Myocyte (in vitro differentiated cells): ENCODE results near the gene ORC3. TPM values are rescaled to one million over a fixed set of nuclear protein-coding genes. Genes with fewer than 3 reads are reported as not detected.
A peak's percentile ranks its signal among the peaks of the same experiment; 100 is the strongest.
"Not testable (repeated sequence)": the region's sequence is repeated elsewhere in the genome, so short reads cannot be mapped to it uniquely, and the experiment has no call there.

Experiments
- DNase-seq: peaks from one replicate; pipeline ENCODE4 v3.0.0-alpha.2; 2012; ENCODE audit warnings: low read depth
- total RNA-seq: library from RNA; depleted of rRNA; stranded (reverse); fragments of >200 nt; gene quantifications from 2 replicates; pipeline ENCODE4 v1.2.3, GENCODE V29; 2014

The ORC3 gene
- total RNA-seq, 1 donor from 2014 or later, result 29.8 TPM

DNA sequence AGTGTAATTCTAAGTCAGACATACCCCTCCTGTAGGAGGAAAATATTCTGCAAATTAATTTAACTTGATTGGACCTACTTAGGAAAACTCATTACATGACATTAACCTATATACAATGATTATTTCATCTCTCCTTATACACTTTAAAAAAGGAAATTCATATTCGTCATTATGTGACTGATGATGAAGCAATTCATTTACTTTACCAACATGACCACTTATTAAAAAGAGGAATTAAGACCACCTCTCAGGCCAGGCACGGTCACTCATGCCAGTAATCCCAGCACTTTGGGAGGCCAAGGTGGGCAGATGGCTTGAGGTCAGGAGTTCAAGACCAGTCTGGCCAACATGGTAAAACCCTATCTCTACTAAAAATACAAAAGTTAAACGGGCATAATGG is 100.5 kb downstream of the ORC3 start:
- DNase-seq, result no peak

- DNase-seq, result no peak
These were observed 102.2 kb downstream of the ORC3 start for GRCh38 chr6:87692086-87692485.

DNA sequence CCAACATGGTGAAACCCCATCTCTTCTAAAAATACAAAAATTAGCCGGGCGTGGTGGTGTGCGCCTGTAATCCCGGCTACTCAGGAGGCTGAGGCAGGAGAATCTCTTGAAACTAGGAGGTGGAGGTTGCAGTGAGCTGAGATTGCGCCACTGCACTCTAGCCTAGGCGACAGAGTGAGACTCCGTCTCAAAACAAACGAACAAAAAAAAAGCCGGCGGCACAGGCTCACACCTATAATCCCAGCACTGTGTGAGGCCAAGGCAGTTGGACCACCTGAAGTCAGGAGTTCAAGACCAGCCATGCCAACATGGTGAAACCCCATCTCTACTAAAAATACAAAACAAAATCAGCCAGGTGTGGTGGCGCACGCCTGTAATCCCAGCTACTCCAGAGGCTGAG is 106.9 kb downstream of the ORC3 start:
- DNase-seq, result not testable (repeated sequence)

DNA sequence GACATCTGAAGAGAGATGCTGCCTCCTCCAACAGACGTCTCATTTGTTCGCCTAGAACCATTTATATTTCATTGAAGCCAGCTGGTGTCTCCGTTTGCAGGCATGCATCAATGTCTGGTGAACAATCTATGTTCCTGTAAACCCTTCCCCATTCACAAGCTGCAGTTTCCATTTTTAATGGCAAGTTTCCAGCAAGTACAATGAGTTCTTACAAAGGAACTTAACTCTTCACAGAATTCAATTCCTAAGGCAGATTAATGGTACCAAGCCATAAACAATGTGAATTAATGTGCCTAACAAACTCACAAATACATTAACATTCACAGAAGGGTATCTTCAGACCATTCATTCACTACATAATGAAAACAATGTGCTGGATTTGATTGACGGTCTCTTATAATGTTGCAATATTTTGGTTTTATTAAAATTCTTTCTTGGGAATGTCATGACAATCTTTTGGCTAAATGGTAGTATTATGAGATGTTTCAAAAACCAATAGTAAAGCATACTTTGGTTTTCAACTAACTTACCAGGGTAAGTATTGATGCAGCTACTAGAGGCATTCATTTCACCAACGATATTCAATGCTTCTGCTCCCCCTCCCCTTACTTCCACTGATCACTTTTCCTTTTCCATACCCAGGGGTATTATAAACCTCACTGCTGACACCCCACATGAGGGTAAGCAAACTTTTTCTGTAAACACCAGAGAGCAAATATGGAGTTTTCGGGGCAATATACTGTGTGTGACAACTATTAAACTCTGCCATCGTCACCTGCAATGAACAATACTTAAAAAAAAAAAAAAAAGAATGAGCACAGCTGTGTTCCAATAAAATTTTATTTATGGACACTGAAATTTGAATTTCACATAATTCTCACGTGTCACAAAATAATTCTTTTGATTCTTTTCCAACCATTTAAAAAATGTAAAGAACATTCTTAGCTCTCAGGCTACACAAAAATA is 107.9 kb downstream of the ORC3 start:
- DNase-seq, result peak; percentile 76

DNA sequence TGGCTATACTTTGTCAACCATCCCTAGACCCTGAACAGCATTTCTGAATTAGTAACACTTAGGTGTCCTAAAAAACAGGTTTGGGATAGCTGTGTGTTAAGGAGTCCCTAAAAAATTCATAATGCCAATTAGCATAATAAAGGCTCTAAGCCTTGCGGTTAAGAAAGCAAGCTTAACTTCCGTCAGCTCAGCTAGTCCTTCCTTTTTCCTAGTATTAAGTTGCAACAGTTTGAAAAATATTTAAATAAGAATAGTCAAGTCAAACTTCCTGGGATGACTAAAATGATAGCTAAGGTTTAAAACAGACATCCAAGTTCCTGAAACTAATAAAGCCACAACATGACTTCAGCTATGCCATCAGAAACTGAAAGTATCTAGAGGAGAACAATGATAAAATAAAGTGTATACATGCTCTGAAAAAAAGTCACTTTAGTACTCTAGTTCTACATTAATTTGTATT is 108.6 kb downstream of the ORC3 start:
- no peak for DNase-seq

DNA sequence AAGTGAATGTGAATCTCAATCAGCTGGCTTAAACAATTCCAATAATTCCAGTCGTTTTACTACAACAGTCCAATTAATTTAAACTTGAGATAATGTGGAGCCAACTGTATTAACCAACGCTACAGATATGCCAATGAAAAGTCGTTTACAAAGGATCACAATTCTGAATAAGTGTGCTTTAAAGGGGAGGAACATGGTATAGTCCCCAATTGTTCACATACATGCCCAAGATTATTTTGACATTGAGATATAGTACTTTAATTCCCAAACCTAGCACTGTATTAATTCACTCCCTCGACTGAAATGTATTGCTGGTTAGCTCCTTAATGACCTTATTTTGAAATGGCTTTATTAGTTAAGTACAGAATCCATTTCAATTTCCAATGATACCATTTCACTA is 109.6 kb downstream of the ORC3 start:
- DNase-seq, result no peak

GRCh38 chr6:87700397-87701343 is 110.7 kb downstream of the ORC3 start:
- DNase-seq, result peak; percentile 87

GRCh38 chr6:87701344-87701675 is 111.4 kb downstream of the ORC3 start:
- DNase-seq, result no peak

GRCh38 chr6:87701676-87702588 is 112.0 kb downstream of the ORC3 start, which contains the start of gene AKIRIN2:
AKIRIN2 (minus strand) TSS chr6:87702233; CDS start chr6:87701684, 549 bp downstream.
- DNase-seq, result peak; percentile 99

- no peak for DNase-seq
These were observed 112.6 kb downstream of the ORC3 start for GRCh38 chr6:87702589-87702945.

- DNase-seq, result peak; percentile 59
These were observed 113.1 kb downstream of the ORC3 start for GRCh38 chr6:87703039-87703438.

DNA sequence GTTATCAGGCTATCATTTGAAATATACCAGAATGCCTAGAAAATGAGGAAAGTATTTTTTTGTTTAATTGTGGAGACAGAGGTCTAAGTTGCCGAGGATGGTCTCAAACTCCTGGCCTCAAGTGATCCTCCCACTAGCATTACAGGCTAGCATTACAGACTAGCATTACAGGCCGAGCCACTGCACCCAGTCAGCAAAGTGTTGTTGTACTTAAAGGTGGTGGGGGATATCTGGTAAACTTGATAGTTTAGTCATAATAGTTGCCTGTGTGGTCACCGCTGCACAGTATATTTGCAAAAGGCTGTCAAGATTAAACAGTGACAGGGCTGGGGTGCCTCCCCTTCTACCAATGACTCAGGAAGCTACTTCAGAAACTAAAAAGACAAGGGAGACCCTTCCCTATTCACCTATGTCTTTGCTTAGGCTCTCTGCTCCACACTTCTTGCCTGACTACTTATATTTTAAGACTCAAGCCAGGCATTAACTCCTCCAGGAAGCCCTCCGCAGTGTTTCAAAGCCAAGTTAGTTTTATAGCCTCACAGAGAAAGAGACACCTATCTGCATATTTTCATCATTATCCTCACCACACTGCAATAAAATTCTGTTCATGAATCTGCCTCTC is 115.2 kb downstream of the ORC3 start:
- no peak for DNase-seq

DNA sequence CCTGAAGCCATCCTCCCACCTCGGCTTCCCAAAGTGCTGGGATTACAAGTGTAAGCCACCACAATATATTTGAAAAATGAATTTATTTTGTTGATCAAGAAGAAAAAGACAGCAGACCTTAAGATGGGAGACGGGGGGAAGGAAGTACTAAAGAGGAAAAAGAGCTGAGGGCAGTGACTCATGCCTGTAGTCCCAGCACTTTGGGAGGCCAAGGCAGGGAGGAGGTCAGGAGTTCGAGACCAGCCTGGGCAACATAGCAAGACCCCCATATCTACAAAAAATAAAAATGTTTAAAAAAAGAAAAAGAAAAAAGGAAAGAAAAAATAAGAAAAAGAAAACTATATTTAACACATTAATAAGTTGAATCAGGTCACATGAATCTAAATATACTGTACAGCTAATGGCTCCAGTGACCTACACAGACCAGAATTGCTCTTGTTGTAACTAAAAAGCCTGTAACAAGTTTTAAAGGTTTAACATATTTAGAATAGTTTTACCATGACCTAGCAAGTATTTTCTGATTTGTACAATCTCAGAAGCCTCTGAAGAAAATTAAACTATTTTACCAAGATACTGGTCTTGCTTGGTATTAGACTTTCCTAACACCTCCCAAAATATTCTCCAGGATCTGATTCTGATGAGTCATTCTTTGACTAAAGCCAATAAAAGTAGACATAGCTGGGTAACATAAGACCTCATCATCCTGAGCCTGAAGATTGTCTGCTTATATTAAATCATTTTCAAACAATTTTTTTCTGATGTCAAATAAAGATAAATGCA is 116.4 kb downstream of the ORC3 start:
- peak; percentile 47 for DNase-seq

GRCh38 chr6:87708581-87709427 is 118.9 kb downstream of the ORC3 start:
- not testable (repeated sequence) for DNase-seq

DNA sequence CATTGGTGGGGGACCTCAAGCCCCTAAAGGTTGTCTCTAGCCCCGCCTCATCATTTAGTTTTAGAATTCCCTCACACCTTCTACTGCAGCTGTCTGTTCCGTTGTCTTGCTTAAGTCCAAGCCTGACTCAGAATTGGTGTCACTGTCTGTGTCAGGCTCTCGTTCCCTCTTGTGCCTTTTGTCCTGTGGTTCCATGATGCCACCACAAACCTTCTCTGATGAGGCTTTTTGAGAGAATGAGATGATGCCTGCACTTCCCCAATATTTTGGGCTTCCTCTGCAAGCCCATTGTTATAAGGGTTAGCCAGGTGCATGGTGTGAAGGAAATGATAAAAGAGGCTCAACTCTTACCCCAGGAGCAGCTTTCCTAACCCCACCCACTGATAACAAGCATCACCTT is 120.2 kb downstream of the ORC3 start:
- DNase-seq, result no peak

GRCh38 chr6:87712713-87713112 is 122.8 kb downstream of the ORC3 start:
- DNase-seq, result not testable (repeated sequence)

- no peak for DNase-seq
These were observed 124.3 kb downstream of the ORC3 start for GRCh38 chr6:87714093-87714842.
